ENCODE measurements around the gene OMA1.
A peak's percentile ranks its signal among the peaks of the same experiment; 100 is the strongest.
"Not testable (repeated sequence)": the region's sequence is repeated elsewhere in the genome, so short reads cannot be mapped to it uniquely, and the experiment has no call there.

The OMA1 gene

GRCh38 chr1:58573705-58574591 is 27.4 kb upstream of the OMA1 start:
- DNase-seq (ENCODE audit: low read depth) = no peak

GRCh38 chr1:58573138-58573537 is 26.6 kb upstream of the OMA1 start:
- no peak for DNase-seq (ENCODE audit: low read depth)

GRCh38 chr1:58572690-58573089 is 26.2 kb upstream of the OMA1 start:
- no peak for DNase-seq (ENCODE audit: low read depth)

GRCh38 chr1:58571616-58572015 is 25.1 kb upstream of the OMA1 start:
- no peak for DNase-seq (ENCODE audit: low read depth)

GRCh38 chr1:58570817-58571216 is 24.3 kb upstream of the OMA1 start:
- DNase-seq (ENCODE audit: low read depth) = no peak

GRCh38 chr1:58570094-58570493 is 23.6 kb upstream of the OMA1 start:
- no peak for DNase-seq (ENCODE audit: low read depth)

- DNase-seq (ENCODE audit: low read depth) = no peak
Measured at GRCh38 chr1:58568911-58569310, 22.4 kb upstream of the OMA1 start.

GRCh38 chr1:58568271-58568860 is 21.8 kb upstream of the OMA1 start:
- no peak for DNase-seq (ENCODE audit: low read depth)

GRCh38 chr1:58566339-58566738 is 19.8 kb upstream of the OMA1 start:
- DNase-seq (ENCODE audit: low read depth) = no peak

GRCh38 chr1:58563715-58564114 is 17.2 kb upstream of the OMA1 start:
- DNase-seq (ENCODE audit: low read depth) = not testable (repeated sequence)

- no peak for DNase-seq (ENCODE audit: low read depth)
Measured at GRCh38 chr1:58561633-58562032, 15.1 kb upstream of the OMA1 start.

GRCh38 chr1:58555393-58555792 is 8.9 kb upstream of the OMA1 start:
- no peak for DNase-seq (ENCODE audit: low read depth)

GRCh38 chr1:58551186-58552140 is 4.9 kb upstream of the OMA1 start:
- DNase-seq (ENCODE audit: low read depth) = no peak

GRCh38 chr1:58549291-58549690 is 2.8 kb upstream of the OMA1 start:
- not testable (repeated sequence) for DNase-seq (ENCODE audit: low read depth)

GRCh38 chr1:58548371-58548770 is 1.8 kb upstream of the OMA1 start:
- DNase-seq (ENCODE audit: low read depth) = no peak

- DNase-seq (ENCODE audit: low read depth) = peak; percentile 71
Measured at GRCh38 chr1:58545591-58546519, 671 bp downstream of the OMA1 start.

- no peak for DNase-seq (ENCODE audit: low read depth)
Measured at GRCh38 chr1:58543260-58543659, 3.3 kb downstream of the OMA1 start.

GRCh38 chr1:58539553-58539952 is 7.0 kb downstream of the OMA1 start:
- no peak for DNase-seq (ENCODE audit: low read depth)

GRCh38 chr1:58538821-58539220 is 7.7 kb downstream of the OMA1 start:
- DNase-seq (ENCODE audit: low read depth) = no peak

GRCh38 chr1:58531842-58532241 is 14.7 kb downstream of the OMA1 start:
- DNase-seq (ENCODE audit: low read depth) = not testable (repeated sequence)

GRCh38 chr1:58529284-58529683 is 17.2 kb downstream of the OMA1 start:
- DNase-seq (ENCODE audit: low read depth) = no peak

Data from T-helper 22 cell (primary cell).